PFSK-1 (cell line): Measurements from ENCODE around the gene BICRA.

ENCODE experiments used
- FOXP2 ChIP-seq: optimal IDR thresholded peaks from 2 replicates; pipeline ENCODE3; 2011; ENCODE audit warnings: borderline replicate concordance, control low read depth, inconsistent platforms; ENCODE audit not compliant: insufficient read depth; ENCODE audit errors: extremely low read length, extremely low read depth
- POLR2AphosphoS5 ChIP-seq: IDR thresholded peaks from 2 replicates; pipeline ENCODE4 v1.6.1; 2012; ENCODE audit warnings: low read depth, mild to moderate bottlenecking, control low read depth, low read length, moderate library complexity
- SIN3A ChIP-seq: IDR thresholded peaks from 2 replicates; pipeline ENCODE4 v1.6.1; 2012; ENCODE audit warnings: mild to moderate bottlenecking, low read length, moderate library complexity, borderline replicate concordance; ENCODE audit not compliant: insufficient read depth
- TAF1 ChIP-seq: IDR thresholded peaks from 2 replicates; pipeline ENCODE4 v1.6.1; 2012; ENCODE audit warnings: low read length, control low read depth, borderline replicate concordance; ENCODE audit not compliant: insufficient read depth
- TF ChIP-seq, protein P1 (sequence below), 2 experiments: IDR thresholded peaks; 2 replicates each; pipeline versions ENCODE4 v1.6.1 to v1.8.0; 2011 to 2012; ENCODE audit warnings: low read depth in 2 of 2, low read length in 2 of 2, control low read depth in 1 of 2, inconsistent platforms in 1 of 2, mild to moderate bottlenecking in 1 of 2, moderate library complexity in 1 of 2; ENCODE audit not compliant: insufficient read depth in 1 of 2

BICRA gene

DNA sequence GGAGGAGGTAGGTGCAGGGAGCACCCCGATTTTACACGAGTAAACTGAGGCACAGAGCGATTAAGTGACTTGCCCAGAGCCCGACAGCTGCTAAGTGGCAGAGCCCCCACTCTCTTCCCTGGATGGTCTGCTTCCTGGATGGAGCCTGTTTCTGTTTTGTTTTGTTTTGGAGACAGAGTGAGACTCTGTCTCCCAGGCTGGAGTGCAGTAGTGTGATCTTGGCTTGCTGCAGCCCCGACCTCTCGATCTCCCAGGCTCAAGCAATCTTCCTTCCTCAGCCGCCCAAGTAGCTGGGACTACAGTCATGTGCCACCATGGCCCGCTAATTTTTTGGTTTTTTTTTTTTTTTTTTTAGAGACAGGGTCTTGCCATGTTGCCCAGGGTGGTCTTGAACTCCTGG lies 17.3 kb downstream of the BICRA start:
- TF ChIP-seq TAF1 = no peak
- TF ChIP-seq POLR2AphosphoS5 = no peak
- no peak for TF ChIP-seq SIN3A
- no peak for TF ChIP-seq FOXP2
- TF ChIP-seq, protein P1, sequence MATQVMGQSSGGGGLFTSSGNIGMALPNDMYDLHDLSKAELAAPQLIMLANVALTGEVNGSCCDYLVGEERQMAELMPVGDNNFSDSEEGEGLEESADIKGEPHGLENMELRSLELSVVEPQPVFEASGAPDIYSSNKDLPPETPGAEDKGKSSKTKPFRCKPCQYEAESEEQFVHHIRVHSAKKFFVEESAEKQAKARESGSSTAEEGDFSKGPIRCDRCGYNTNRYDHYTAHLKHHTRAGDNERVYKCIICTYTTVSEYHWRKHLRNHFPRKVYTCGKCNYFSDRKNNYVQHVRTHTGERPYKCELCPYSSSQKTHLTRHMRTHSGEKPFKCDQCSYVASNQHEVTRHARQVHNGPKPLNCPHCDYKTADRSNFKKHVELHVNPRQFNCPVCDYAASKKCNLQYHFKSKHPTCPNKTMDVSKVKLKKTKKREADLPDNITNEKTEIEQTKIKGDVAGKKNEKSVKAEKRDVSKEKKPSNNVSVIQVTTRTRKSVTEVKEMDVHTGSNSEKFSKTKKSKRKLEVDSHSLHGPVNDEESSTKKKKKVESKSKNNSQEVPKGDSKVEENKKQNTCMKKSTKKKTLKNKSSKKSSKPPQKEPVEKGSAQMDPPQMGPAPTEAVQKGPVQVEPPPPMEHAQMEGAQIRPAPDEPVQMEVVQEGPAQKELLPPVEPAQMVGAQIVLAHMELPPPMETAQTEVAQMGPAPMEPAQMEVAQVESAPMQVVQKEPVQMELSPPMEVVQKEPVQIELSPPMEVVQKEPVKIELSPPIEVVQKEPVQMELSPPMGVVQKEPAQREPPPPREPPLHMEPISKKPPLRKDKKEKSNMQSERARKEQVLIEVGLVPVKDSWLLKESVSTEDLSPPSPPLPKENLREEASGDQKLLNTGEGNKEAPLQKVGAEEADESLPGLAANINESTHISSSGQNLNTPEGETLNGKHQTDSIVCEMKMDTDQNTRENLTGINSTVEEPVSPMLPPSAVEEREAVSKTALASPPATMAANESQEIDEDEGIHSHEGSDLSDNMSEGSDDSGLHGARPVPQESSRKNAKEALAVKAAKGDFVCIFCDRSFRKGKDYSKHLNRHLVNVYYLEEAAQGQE (IDR thresholded peaks at IDR 0.05; ENCODE audit: insufficient read depth in 1 of 2, low read depth in 2 of 2, low read length in 2 of 2) = no peak

DNA sequence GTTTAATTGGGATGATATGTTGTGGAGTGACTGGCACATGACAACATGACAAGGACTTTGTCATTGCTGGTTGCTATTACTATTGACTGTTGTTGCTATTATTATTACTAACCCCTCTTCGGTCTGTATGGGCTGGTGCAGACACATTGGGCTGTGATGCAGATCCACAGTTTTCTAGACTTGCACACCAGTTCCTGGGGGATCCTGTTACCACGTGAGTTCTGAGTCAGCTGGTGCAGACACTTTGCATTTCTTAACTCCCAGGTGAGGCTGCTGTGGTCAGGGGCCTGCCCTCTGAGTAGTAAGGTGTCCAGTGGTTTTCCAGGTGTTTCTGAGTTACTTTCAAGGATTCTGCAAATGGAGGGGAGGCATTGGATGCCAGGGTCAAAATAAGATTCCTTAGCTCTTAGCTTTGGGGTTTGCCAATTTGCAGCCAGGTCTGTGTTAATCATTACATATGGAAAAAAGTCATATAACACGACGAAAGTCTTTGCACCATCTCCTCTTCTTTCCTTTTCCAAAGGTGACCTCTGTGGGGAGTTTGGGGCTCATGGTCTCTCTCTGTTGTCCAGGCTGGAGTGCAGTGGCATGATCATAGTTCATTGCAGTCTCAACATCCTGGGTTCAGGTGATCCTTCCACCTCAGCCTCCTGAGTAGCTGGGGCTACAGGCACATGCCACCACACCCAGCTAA lies 19.3 kb downstream of the BICRA start:
- TF ChIP-seq, protein P1 (IDR thresholded peaks at IDR 0.05; ENCODE audit: insufficient read depth in 1 of 2, low read depth in 2 of 2, low read length in 2 of 2) = no peak
- TF ChIP-seq FOXP2 (no peak), SIN3A (no peak), TAF1 (no peak), POLR2AphosphoS5 (no peak)

DNA sequence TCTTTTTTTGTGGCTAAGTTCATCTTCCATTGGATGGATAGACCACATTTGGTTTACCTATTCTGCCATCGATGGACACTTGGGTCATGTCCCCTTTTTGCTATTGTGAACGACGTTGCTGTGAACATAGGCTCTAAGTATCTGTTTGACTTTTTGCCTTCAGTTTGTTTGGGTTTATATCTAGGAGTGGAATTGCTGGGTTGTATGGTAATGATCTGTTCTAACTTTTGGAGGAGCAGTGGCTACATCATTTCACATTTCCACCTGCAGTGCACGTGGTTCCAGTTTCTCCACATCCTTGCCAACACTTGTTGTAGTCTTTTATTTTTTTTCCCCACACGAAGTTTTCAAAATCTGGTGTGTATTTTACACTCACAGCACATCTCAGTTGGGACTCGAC lies 21.7 kb downstream of the BICRA start:
- TF ChIP-seq SIN3A = no peak
- TF ChIP-seq, protein P1 (IDR thresholded peaks at IDR 0.05; ENCODE audit: insufficient read depth in 1 of 2, low read depth in 2 of 2, low read length in 2 of 2) = no peak
- TF ChIP-seq POLR2AphosphoS5 = no peak
- no peak for TF ChIP-seq TAF1
- no peak for TF ChIP-seq FOXP2

DNA sequence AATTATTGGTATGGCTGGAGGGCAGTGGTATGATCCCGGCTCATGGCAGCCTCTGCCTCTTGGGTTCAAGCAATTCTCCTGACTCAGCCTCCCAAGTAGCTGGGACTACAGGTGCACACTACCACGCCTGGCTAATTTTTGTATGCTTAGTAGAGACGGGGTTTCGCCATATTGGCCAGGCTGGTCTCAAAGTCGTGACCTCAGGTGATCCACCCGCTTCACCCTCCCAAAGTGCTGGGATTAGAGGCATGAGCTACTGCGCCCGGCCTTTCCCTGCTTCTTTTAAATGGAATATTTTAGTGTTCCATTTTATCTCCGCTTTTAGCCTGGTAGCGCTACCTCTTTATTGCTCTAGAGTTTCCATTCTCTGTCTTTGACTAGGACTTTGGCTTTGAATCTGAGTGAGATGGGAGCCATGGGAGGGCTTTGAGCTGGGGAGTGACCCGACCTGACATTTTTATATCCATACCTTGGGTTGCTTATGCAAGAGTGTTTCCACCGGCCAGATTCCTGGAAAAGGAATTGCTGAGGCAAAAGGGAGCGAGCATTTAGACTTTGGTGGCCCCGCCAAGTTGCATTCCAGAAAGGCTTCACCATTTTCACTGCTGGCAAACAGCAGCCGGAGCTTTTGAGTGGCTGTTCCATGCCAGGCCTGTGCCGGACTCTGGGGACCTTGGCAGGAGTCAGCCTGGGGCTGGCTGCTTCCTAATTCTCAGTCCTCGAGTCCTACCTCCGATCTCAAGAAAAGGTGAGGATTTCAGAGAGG lies 22.9 kb downstream of the BICRA start:
- TF ChIP-seq FOXP2 = no peak
- no peak for TF ChIP-seq SIN3A

DNA sequence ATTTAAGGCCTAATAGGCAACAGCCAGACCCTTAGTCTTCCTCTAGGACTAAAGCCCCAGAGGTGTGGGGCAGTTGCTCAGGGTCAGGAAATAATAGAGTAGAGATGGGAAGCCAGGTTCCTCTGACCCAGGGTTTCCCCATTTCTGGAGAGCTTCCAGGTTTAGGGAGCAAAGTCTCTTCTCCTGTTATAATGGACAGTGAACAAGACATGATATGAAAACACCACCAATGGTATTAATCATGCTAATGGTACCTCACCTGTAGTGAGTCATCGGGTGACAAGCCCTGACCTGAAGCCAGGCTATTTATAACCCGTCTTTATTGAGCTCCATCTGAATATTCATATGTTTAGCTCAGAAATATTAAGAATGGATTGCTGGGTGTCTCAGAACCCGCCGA lies 24.6 kb downstream of the BICRA start:
- TF ChIP-seq POLR2AphosphoS5 = no peak
- TF ChIP-seq TAF1 = no peak
- no peak for TF ChIP-seq SIN3A
- TF ChIP-seq FOXP2 = no peak
- TF ChIP-seq, protein P1 (IDR thresholded peaks at IDR 0.05; ENCODE audit: insufficient read depth in 1 of 2, low read depth in 2 of 2, low read length in 2 of 2) = no peak
